ENCODE results near the gene FBLN2. TPM values are rescaled to one million over a fixed set of nuclear protein-coding genes. Genes with fewer than 3 reads are reported as not detected.

The FBLN2 gene
- total RNA-seq, 4 donors from 2014 or later = 85.9 to 187 (median 117) TPM

DNA sequence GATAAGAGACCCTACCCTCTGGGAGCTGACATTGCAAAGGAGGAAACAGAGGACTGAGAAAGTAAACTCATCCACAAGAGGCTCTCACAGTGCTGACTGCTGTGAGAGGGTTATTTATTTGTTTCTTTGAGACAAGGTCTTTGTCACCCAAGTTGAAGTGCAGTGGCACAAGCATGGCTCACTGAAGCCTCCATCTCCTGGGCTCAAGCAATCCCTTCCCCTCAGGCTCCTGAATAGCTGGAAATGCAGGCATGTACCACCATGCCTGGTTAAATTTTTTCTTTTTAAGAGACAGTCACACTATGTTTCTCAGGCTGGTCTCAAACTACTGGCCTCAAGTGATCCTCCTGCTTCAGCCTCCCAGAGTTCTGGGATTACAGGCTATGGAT, 52.8 kb downstream of the FBLN2 start:
- H3K4me3 ChIP-seq = no peak overlapping the region
- peaks cover 0 to 18% (median 0%) of the 10 kb centered on the region in 3 donors for H3K4me1 ChIP-seq
- TF ChIP-seq POLR2AphosphoS5 (IDR thresholded peaks at IDR 0.05) = no peak
- TF ChIP-seq, protein P1, sequence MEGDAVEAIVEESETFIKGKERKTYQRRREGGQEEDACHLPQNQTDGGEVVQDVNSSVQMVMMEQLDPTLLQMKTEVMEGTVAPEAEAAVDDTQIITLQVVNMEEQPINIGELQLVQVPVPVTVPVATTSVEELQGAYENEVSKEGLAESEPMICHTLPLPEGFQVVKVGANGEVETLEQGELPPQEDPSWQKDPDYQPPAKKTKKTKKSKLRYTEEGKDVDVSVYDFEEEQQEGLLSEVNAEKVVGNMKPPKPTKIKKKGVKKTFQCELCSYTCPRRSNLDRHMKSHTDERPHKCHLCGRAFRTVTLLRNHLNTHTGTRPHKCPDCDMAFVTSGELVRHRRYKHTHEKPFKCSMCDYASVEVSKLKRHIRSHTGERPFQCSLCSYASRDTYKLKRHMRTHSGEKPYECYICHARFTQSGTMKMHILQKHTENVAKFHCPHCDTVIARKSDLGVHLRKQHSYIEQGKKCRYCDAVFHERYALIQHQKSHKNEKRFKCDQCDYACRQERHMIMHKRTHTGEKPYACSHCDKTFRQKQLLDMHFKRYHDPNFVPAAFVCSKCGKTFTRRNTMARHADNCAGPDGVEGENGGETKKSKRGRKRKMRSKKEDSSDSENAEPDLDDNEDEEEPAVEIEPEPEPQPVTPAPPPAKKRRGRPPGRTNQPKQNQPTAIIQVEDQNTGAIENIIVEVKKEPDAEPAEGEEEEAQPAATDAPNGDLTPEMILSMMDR (IDR thresholded peaks at IDR 0.05) = no peak
- no peak for TF ChIP-seq POLR2A (IDR thresholded peaks at IDR 0.05)
- TF ChIP-seq EP300 (IDR thresholded peaks at IDR 0.05) = no peak
- H3K27ac ChIP-seq = no peak overlapping the region
- H3K9me3 ChIP-seq = no peaks in the 10 kb centered on the region
- H3K27me3 ChIP-seq = peaks cover 13% of the 10 kb centered on the region
- ATAC-seq = no peak
- H3K36me3 ChIP-seq = no peaks in the 10 kb centered on the region

DNA sequence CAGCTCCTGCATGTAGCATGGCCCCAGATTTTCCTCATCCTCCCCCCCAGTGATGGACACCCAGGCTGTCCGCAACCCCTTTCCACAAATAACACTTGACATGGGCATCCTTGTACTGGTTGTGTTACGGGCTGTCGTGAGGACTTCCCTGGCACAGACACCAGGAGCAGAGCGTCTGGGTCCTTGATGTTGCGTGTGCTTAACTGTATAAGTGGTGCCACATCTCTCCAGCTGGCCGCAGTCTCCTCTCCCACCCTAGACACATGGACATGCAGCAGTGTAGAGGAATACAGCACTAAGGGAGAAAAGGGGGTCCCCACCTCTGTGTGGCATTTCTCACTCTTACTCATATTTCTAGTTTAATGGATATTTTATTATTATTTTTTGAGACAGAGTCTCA, 56.6 kb downstream of the FBLN2 start:
- H3K4me3 ChIP-seq = no peak overlapping the region
- WGBS, 2 donors (ENCODE audit: low coverage in 1 of 2) = 89 to 100% methylated on average over 3 of the region's 6 CpGs
- peaks cover 0 to 10% of the 10 kb centered on the region in 2 donors for H3K36me3 ChIP-seq
- H3K4me1 ChIP-seq = no peaks in the 10 kb centered on the region
- no peaks in the 10 kb centered on the region for H3K9me3 ChIP-seq
- no peak for ATAC-seq
- peaks cover 5% of the 10 kb centered on the region for H3K27me3 ChIP-seq
- TF ChIP-seq, protein P1 (IDR thresholded peaks at IDR 0.05) = no peak
- TF ChIP-seq EP300 (IDR thresholded peaks at IDR 0.05) (no peak), POLR2A (IDR thresholded peaks at IDR 0.05) (no peak), POLR2AphosphoS5 (IDR thresholded peaks at IDR 0.05) (no peak)
- H3K27ac ChIP-seq = no peak overlapping the region

DNA sequence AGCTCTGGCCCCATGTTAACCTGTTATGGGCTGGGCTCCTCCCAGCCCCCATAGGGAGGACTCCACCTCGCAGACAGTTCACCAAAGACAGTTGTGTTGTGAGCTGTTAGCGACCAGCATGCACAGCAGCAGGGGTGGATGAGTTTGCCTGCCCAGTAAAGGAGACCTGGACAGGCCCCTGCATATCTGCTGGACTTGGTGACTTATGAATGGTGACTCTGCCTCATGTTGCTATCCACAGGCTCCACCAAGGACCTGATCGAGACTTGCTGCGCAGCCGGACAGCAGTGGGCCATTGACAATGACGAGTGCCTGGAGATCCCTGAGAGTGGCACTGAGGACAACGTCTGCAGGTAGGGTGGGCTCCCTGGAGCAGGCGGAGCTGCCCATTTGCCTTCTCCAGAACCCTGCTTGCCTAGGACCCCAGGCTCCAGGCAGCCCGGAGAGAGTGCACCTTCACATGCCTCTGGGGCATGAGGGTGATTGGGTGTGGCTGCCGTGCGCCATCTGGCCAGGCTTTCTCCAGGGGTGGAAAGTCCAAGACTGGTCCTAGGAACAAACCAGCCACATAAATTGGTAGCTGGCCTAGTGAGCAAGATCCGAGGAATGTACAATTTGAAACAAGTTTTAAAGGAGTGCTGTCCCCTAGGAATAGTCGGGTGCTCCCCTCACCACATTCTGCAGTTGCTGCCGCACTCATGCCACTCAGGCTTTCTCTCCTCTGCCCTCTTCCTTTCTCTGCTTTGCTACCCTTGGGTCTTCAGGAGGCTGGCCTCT, 59.1 kb downstream of the FBLN2 start:
- Histone ChIP-seq H3K27me3 (peaks cover 5% of the 10 kb centered on the region), H3K9me3 (no peaks in the 10 kb centered on the region), H3K4me3 (no peak overlapping the region), H3K27ac (no peak overlapping the region), H3K36me3 (peaks cover 0 to 10% of the 10 kb centered on the region in 2 donors), H3K4me1 (no peaks in the 10 kb centered on the region)
- no peak for TF ChIP-seq POLR2A (IDR thresholded peaks at IDR 0.05)
- TF ChIP-seq, protein P1 (IDR thresholded peaks at IDR 0.05) = no peak
- no peak for TF ChIP-seq POLR2AphosphoS5 (IDR thresholded peaks at IDR 0.05)
- ATAC-seq = no peak
- WGBS, 2 donors (ENCODE audit: low coverage in 1 of 2) = 76 to 79% methylated on average over 3 to 7 of the region's 14 CpGs

DNA sequence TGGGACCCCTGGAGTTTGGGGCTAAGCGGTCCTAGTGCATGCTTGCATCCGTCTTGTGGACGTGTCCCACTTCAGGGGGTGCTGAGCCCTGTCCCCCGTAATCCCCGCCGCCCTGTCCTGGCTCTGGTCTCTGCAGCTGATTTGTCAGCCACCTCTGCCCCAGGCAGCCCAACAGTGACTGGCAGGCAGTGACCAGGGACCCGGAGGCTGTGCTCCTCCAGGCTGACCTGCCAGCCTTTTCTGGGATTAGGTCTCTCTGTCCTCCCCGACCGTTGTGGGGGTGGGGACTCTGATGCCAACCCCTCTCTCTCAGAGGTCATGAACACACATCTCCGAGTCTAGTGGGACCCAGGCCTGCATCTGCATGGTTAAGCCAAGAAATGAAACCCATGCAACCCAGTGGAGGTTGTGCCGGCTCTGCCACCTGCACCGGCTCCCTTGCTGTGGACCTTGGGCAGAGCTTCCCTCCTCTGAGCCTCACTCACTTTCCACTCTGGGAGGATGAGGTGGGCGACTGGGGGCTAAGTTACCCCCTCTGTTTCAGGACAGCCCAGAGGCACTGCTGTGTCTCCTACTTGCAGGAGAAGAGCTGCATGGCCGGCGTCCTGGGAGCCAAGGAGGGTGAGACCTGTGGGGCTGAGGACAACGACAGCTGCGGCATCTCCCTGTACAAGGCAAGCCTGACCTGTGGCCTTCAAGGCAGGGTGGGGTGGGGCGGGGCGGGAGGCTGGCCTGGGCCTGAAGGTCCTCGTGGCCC, 60.2 kb downstream of the FBLN2 start:
- WGBS, 2 donors (ENCODE audit: low coverage in 1 of 2) = 80% methylated on average over 2 of the region's 20 CpGs; no CpG with 5 or more reads in 1 of the 2 donors
- peaks cover 0 to 6% (median 0%) of the 10 kb centered on the region in 3 donors for H3K9me3 ChIP-seq
- no peak overlapping the region for H3K27ac ChIP-seq
- TF ChIP-seq, protein P1 (IDR thresholded peaks at IDR 0.05) = no peak
- ATAC-seq = no peak
- H3K27me3 ChIP-seq = peaks cover 5% of the 10 kb centered on the region
- peaks cover 0 to 14% of the 10 kb centered on the region in 2 donors for H3K36me3 ChIP-seq
- H3K4me1 ChIP-seq = no peaks in the 10 kb centered on the region
- H3K4me3 ChIP-seq = no peak overlapping the region

All from gastroesophageal sphincter (tissue), 4 donors.